SH-SY5Y (cell line): ENCODE measurements around the gene PES1.

ENCODE experiments used
- GATA2 ChIP-seq: IDR thresholded peaks from 2 replicates; pipeline ENCODE4 v1.6.1; 2011; ENCODE audit warnings: mild to moderate bottlenecking, low read depth, low read length
- GATA3 ChIP-seq: IDR thresholded peaks from 2 replicates; pipeline ENCODE4 v1.6.1; 2011; ENCODE audit warnings: low read depth, mild to moderate bottlenecking, low read length, moderate library complexity

- TF ChIP-seq GATA2: no peak
- no peak for TF ChIP-seq GATA3
These were observed 52.3 kb downstream of the PES1 start for GRCh38 chr22:30539368-30539767.
